ENCODE data around the gene WDR75.

WDR75 gene

GRCh38 chr2:189488008-189488310 is 46.7 kb downstream of the WDR75 start:
- no peak for DNase-seq (ENCODE audit: low read depth)
- TF ChIP-seq, protein P1, sequence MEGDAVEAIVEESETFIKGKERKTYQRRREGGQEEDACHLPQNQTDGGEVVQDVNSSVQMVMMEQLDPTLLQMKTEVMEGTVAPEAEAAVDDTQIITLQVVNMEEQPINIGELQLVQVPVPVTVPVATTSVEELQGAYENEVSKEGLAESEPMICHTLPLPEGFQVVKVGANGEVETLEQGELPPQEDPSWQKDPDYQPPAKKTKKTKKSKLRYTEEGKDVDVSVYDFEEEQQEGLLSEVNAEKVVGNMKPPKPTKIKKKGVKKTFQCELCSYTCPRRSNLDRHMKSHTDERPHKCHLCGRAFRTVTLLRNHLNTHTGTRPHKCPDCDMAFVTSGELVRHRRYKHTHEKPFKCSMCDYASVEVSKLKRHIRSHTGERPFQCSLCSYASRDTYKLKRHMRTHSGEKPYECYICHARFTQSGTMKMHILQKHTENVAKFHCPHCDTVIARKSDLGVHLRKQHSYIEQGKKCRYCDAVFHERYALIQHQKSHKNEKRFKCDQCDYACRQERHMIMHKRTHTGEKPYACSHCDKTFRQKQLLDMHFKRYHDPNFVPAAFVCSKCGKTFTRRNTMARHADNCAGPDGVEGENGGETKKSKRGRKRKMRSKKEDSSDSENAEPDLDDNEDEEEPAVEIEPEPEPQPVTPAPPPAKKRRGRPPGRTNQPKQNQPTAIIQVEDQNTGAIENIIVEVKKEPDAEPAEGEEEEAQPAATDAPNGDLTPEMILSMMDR (IDR thresholded peaks at IDR 0.05; ENCODE audit: insufficient read depth, low read depth, low read length, missing control alignments), result no peak
- H3K4me3 ChIP-seq (ENCODE audit: low read depth, low read length), result no peak overlapping the region

DNA sequence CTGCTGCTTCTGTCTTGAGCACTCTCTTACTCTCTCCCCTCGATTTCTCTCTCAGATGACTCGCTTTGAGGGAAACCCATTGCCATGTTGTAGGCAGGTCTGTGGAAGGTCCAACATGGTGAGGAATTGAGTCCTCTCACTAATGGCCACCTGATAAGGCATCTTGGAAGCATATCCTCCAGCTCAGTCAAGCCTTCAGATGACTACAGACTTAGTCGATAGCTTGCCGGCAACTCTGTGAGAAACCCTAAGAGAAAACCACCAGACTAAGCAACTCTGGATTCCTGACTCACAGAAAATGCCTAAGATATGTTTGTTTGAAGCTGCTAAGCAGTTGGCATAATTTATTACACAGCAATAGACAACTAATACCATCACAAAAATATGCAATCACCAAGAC is 51.2 kb downstream of the WDR75 start:
- no peak overlapping the region for H3K4me3 ChIP-seq (ENCODE audit: low read depth, low read length)
- TF ChIP-seq, protein P1 (IDR thresholded peaks at IDR 0.05; ENCODE audit: insufficient read depth, low read depth, low read length, missing control alignments), result no peak
- DNase-seq (ENCODE audit: low read depth), result no peak

DNA sequence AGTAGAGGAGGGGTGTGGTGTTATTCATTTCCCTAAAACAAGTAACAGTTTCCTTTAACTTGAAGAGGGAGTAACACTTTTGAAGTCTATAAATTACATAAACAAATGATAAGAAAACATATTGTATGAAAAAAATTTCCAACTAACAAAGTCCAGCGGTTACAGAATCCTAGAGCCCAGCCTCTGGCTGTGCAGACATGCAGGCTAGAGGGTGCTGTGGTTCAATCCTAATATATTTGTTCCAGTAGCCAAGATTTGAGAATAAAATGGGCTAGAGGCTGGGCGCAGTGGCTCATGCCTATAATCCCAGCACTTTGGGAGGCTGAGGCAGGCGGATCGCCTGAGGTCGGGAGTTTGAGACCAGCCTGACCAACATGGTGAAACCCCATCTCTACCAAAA is 56.9 kb downstream of the WDR75 start:
- DNase-seq (ENCODE audit: low read depth), result no peak
- no peak overlapping the region for H3K4me3 ChIP-seq (ENCODE audit: low read depth, low read length)
- TF ChIP-seq, protein P1 (IDR thresholded peaks at IDR 0.05; ENCODE audit: insufficient read depth, low read depth, low read length, missing control alignments), result no peak

DNA sequence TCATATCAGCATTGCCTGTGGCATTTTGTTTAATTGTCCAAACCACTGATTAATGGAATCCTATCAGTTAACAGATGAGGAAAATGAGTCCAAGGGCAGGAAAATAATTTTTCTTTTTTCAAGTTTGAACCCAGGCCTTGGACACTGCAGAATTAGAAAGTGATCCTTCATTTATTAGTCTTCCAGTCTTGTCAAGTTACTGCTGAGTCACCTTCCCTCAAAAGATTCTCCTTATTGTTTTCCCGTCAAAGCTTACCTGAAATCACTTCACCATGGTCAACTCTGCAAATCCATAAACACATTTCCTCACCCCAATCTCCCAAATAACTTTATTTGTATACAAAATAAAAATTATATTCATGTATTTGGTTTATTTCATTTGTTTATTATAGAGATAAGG is 57.9 kb downstream of the WDR75 start:
- no peak overlapping the region for H3K4me3 ChIP-seq (ENCODE audit: low read depth, low read length)
- DNase-seq (ENCODE audit: low read depth), result no peak
- TF ChIP-seq, protein P1 (IDR thresholded peaks at IDR 0.05; ENCODE audit: insufficient read depth, low read depth, low read length, missing control alignments), result no peak

- H3K4me3 ChIP-seq (ENCODE audit: low read depth, low read length), result no peak overlapping the region
- no peak for DNase-seq (ENCODE audit: low read depth)
- TF ChIP-seq, protein P1 (IDR thresholded peaks at IDR 0.05; ENCODE audit: insufficient read depth, low read depth, low read length, missing control alignments), result no peak
Observed at GRCh38 chr2:189500456-189501160, 59.3 kb downstream of the WDR75 start.

- H3K4me3 ChIP-seq (ENCODE audit: low read depth, low read length), result no peak overlapping the region
- no peak for DNase-seq (ENCODE audit: low read depth)
- TF ChIP-seq, protein P1 (IDR thresholded peaks at IDR 0.05; ENCODE audit: insufficient read depth, low read depth, low read length, missing control alignments), result no peak
Observed at GRCh38 chr2:189501487-189501886, 60.2 kb downstream of the WDR75 start.

GRCh38 chr2:189502714-189503113 is 61.4 kb downstream of the WDR75 start:
- TF ChIP-seq, protein P1 (IDR thresholded peaks at IDR 0.05; ENCODE audit: insufficient read depth, low read depth, low read length, missing control alignments), result no peak
- no peak for DNase-seq (ENCODE audit: low read depth)
- no peak overlapping the region for H3K4me3 ChIP-seq (ENCODE audit: low read depth, low read length)
